DND-41 (cell line): ENCODE results near the gene DENND6B.

ENCODE experiments used
- ATAC-seq: fragments of 200-7000 bp; cut with Tn5 transposase; 3 replicates; pipeline ENCODE4 v1.9.1; 2021; ENCODE audit warnings: low read depth; ENCODE audit not compliant: insufficient read depth
- DNase-seq: peaks from one replicate; pipeline ENCODE4 v3.0.0-alpha.2; 2020
- H2AFZ ChIP-seq: 2 replicates; pipeline ENCODE4 v1.6.0; 2012; ENCODE audit warnings: low read depth, low read length
- H3K27ac ChIP-seq: 2 replicates; pipeline ENCODE4 v1.5.1; 2012; ENCODE audit warnings: low read length, inconsistent platforms
- H3K27me3 ChIP-seq: fragments of 200-600 bp; sonication (generic); 2 replicates; pipeline ENCODE4 v1.6.0; 2012; ENCODE audit warnings: low read length, mild to moderate bottlenecking, inconsistent platforms; ENCODE audit not compliant: insufficient read depth, poor library complexity
- H3K36me3 ChIP-seq: 2 replicates; pipeline ENCODE4 v1.5.1; 2012; ENCODE audit warnings: low read length, inconsistent platforms; ENCODE audit not compliant: insufficient read depth
- H3K4me1 ChIP-seq: 2 replicates; pipeline ENCODE4 v1.5.1; 2012; ENCODE audit warnings: mild to moderate bottlenecking, low read length; ENCODE audit not compliant: insufficient read depth
- H3K4me2 ChIP-seq: 2 replicates; pipeline ENCODE4 v1.6.0; 2012; ENCODE audit warnings: mild to moderate bottlenecking, moderate library complexity, low read length, inconsistent platforms; ENCODE audit not compliant: insufficient read depth
- H3K4me3 ChIP-seq, 2 experiments: fragments of 200-600 bp in 1 of 2; shearing (Covaris generic) in 1 of 2; 2 replicates each; pipeline ENCODE4 v1.5.1; 2012 to 2016; ENCODE audit warnings: inconsistent platforms in 2 of 2, low read length in 2 of 2, mild to moderate bottlenecking in 2 of 2, low read depth in 1 of 2, moderate library complexity in 1 of 2
- H3K79me2 ChIP-seq: 2 replicates; pipeline ENCODE4 v1.6.0; 2012; ENCODE audit warnings: low read length, inconsistent platforms; ENCODE audit not compliant: insufficient read depth
- H3K9ac ChIP-seq: 2 replicates; pipeline ENCODE4 v1.6.0; 2012; ENCODE audit warnings: low read depth, mild to moderate bottlenecking, inconsistent platforms, low read length, moderate library complexity
- H3K9me3 ChIP-seq: 2 replicates; pipeline ENCODE4 v1.5.1; 2012; ENCODE audit warnings: low read length, moderate library complexity, mild to moderate bottlenecking, inconsistent platforms; ENCODE audit not compliant: insufficient read depth, severe bottlenecking
- H4K20me1 ChIP-seq: 2 replicates; pipeline ENCODE4 v1.6.0; 2012; ENCODE audit warnings: low read length; ENCODE audit not compliant: insufficient read depth
- EZH2 ChIP-seq: IDR thresholded peaks from 3 replicates; pipeline ENCODE4 v1.6.1; 2012; ENCODE audit warnings: borderline replicate concordance, low read depth, mild to moderate bottlenecking, moderate library complexity, low read length, inconsistent platforms; ENCODE audit not compliant: severe bottlenecking
- TF ChIP-seq, protein P1 (sequence below): IDR thresholded peaks from 2 replicates; pipeline ENCODE4 v1.5.1; 2012; ENCODE audit warnings: borderline replicate concordance, low read length, moderate library complexity, mild to moderate bottlenecking; ENCODE audit not compliant: poor library complexity, severe bottlenecking; ENCODE audit errors: extremely low read depth

The DENND6B gene

DNA sequence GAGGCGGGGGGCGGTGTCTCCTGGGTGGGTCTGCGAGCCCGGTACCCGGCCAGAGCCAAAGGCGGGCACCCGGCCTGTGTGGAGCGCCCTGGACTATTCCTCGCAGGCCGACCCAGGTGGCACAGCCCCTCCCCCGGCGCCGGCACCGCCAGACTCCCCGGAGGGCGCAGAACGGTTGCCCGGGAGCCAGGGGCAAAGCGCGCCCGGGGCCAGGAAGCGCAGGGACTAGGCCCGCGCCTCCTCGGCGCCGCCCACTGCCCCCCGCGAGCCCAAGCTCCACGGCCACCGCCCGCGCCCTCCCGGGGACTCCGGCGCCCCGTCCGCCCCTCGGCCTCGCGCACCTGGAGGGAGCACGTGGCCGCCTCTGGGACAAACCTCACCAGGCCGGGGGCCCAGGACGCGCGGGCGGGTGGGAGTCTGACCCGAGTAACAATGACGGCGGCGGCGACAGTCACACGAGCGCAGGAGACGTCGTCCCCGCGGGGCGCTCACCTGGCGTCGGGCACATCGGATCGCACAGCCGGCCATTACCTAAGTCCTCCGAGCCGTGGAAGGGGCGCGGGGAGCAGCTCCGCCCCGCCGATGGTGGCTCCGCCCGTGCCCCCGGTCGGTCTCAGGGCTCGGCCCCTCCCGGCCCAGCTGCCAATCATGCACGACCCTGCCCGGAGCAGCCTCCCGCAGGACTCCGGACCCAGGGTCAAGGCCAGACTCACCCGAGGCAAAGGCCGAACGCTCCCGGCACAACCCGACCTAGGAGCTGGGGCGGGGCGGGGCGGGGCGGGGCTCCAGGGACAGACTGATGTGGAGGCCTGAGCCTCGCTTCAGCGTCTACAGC, 26.8 kb downstream of the DENND6B start:
- no peak overlapping the region for H3K4me2 ChIP-seq
- H2AFZ ChIP-seq: no peak overlapping the region
- no peak overlapping the region for H3K27ac ChIP-seq
- no peaks in the 10 kb centered on the region for H3K4me1 ChIP-seq
- TF ChIP-seq EZH2: no peak
- TF ChIP-seq, protein P1, sequence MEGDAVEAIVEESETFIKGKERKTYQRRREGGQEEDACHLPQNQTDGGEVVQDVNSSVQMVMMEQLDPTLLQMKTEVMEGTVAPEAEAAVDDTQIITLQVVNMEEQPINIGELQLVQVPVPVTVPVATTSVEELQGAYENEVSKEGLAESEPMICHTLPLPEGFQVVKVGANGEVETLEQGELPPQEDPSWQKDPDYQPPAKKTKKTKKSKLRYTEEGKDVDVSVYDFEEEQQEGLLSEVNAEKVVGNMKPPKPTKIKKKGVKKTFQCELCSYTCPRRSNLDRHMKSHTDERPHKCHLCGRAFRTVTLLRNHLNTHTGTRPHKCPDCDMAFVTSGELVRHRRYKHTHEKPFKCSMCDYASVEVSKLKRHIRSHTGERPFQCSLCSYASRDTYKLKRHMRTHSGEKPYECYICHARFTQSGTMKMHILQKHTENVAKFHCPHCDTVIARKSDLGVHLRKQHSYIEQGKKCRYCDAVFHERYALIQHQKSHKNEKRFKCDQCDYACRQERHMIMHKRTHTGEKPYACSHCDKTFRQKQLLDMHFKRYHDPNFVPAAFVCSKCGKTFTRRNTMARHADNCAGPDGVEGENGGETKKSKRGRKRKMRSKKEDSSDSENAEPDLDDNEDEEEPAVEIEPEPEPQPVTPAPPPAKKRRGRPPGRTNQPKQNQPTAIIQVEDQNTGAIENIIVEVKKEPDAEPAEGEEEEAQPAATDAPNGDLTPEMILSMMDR: no peak
- DNase-seq (no peak), ATAC-seq (no peak)
- H3K79me2 ChIP-seq: no peaks in the 10 kb centered on the region
- no peak overlapping the region for H3K4me3 ChIP-seq
- H3K9ac ChIP-seq: no peak overlapping the region
- no peaks in the 10 kb centered on the region for H3K9me3 ChIP-seq
- H3K36me3 ChIP-seq: no peaks in the 10 kb centered on the region
- H3K27me3 ChIP-seq: no peaks in the 10 kb centered on the region
- peaks cover 16% of the 10 kb centered on the region for H4K20me1 ChIP-seq

DNA sequence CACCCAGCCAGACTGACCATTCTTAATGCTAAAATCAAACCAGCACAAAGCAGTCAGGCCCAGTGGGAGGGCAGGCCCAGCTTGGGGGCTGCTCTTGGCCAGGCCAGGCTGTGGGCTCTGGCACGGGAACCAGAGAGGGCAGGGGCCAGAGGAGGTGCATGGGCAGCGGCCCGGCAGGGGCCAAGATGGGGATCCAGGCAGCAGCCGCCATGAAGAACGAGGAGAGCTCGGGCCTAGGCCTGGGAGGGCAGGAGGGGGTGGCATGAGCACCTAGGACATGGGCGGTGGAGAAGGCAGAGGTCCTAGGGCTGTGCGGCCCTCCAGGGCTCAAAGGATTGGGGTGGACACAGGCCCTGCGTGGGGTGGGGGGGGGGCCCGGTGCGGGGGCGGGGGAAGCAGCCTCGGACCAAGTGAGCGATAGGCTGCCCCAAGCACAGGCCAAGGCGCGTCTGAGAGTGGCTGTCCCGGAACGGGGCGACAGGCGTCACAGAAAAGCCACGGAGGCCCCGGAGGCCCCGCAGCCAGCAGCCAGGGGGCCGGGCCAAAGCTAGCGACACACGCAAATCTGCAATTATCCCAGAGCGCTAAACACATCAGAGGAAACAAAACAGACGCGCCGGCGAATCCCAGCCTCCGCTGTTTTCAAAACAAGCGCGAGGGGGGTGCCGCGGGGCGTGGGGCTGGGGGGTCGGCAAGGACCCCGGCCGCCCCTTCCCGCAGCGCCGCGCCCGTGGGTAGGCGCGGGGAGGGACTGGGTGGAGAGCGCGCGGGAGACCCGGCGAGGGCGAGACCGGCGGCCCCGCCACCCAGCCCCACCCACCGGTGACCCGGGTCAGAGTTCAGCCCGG, 27.7 kb downstream of the DENND6B start:
- H3K4me2 ChIP-seq: no peak overlapping the region
- no peaks in the 10 kb centered on the region for H3K27me3 ChIP-seq
- H3K36me3 ChIP-seq: no peaks in the 10 kb centered on the region
- TF ChIP-seq, protein P1: no peak
- no peak for TF ChIP-seq EZH2
- peaks cover 14% of the 10 kb centered on the region for H4K20me1 ChIP-seq
- DNase-seq (no peak), ATAC-seq (no peak)
- no peak overlapping the region for H3K9ac ChIP-seq
- H3K4me1 ChIP-seq: no peaks in the 10 kb centered on the region
- H3K4me3 ChIP-seq: no peak overlapping the region
- no peak overlapping the region for H3K27ac ChIP-seq
- no peaks in the 10 kb centered on the region for H3K79me2 ChIP-seq
- no peak overlapping the region for H2AFZ ChIP-seq
- no peaks in the 10 kb centered on the region for H3K9me3 ChIP-seq

GRCh38 chr22:50298266-50298637, 28.6 kb downstream of the DENND6B start:
- Histone ChIP-seq H3K9me3 (no peaks in the 10 kb centered on the region), H3K79me2 (no peaks in the 10 kb centered on the region), H3K27ac (no peak overlapping the region), H3K4me3 (no peak overlapping the region), H3K36me3 (no peaks in the 10 kb centered on the region), H2AFZ (no peak overlapping the region), H3K4me1 (peaks cover 6% of the 10 kb centered on the region), H3K27me3 (no peaks in the 10 kb centered on the region), H3K9ac (no peak overlapping the region), H4K20me1 (peaks cover 14% of the 10 kb centered on the region), H3K4me2 (no peak overlapping the region)
- TF ChIP-seq EZH2: no peak
- TF ChIP-seq, protein P1: no peak
- DNase-seq (no peak), ATAC-seq (no peak)
